Ishikawa (cell line): ENCODE data around the gene LDAF1.

ENCODE experiments used
- CEBPB ChIP-seq: IDR thresholded peaks from 2 replicates; pipeline ENCODE4 v1.6.1; 2012
- CREB1 ChIP-seq: IDR thresholded peaks from 2 replicates; pipeline ENCODE4 v1.6.1; 2012; ENCODE audit warnings: low read depth
- EGR1 ChIP-seq: IDR thresholded peaks from 2 replicates; pipeline ENCODE4 v1.6.1; 2012
- EP300 ChIP-seq: IDR thresholded peaks from 2 replicates; pipeline ENCODE4 v1.6.1; 2012; ENCODE audit warnings: borderline replicate concordance
- NFIC ChIP-seq: IDR thresholded peaks from 2 replicates; pipeline ENCODE4 v1.6.1; 2012
- RAD21 ChIP-seq: IDR thresholded peaks from 2 replicates; pipeline ENCODE4 v1.6.1; 2012; ENCODE audit warnings: low read depth
- TAF1 ChIP-seq: IDR thresholded peaks from 2 replicates; pipeline ENCODE4 v1.6.1; 2012; ENCODE audit warnings: low read depth, mild to moderate bottlenecking
- YY1 ChIP-seq: IDR thresholded peaks from 2 replicates; pipeline ENCODE4 v1.6.1; 2012; ENCODE audit warnings: low read depth
- TF ChIP-seq, protein P1 (sequence below): IDR thresholded peaks from 2 replicates; pipeline ENCODE4 v1.6.1; 2012
- TF ChIP-seq, protein P2 (sequence below): IDR thresholded peaks from 2 replicates; pipeline ENCODE4 v1.6.1; 2012; ENCODE audit warnings: low read depth, mild to moderate bottlenecking

DNA sequence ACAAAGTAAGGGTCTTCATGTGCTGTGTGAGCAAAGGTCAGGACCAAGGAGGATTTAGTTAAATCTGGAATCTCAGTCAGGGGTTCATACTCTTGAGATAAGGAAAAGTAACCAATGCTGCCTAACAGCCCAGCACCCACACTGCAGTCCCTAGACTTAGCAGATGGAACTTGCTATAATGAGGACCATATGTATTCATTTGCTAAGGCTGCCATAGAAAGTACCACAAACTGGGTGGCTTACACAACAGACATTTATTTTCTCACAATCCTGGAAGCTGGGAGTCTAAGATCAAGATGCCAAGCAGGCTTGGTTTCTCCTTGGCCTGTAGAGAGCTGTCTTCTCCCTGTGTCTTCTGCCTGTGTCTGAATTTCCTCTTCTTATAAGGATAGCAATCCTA lies 32.1 kb downstream of the LDAF1 start:
- TF ChIP-seq EGR1 (no peak), EP300 (no peak), RAD21 (no peak), YY1 (no peak), TAF1 (no peak), CEBPB (no peak), CREB1 (no peak), NFIC (no peak)
- TF ChIP-seq, protein P1, sequence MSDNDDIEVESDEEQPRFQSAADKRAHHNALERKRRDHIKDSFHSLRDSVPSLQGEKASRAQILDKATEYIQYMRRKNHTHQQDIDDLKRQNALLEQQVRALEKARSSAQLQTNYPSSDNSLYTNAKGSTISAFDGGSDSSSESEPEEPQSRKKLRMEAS: no peak
- TF ChIP-seq, protein P2, sequence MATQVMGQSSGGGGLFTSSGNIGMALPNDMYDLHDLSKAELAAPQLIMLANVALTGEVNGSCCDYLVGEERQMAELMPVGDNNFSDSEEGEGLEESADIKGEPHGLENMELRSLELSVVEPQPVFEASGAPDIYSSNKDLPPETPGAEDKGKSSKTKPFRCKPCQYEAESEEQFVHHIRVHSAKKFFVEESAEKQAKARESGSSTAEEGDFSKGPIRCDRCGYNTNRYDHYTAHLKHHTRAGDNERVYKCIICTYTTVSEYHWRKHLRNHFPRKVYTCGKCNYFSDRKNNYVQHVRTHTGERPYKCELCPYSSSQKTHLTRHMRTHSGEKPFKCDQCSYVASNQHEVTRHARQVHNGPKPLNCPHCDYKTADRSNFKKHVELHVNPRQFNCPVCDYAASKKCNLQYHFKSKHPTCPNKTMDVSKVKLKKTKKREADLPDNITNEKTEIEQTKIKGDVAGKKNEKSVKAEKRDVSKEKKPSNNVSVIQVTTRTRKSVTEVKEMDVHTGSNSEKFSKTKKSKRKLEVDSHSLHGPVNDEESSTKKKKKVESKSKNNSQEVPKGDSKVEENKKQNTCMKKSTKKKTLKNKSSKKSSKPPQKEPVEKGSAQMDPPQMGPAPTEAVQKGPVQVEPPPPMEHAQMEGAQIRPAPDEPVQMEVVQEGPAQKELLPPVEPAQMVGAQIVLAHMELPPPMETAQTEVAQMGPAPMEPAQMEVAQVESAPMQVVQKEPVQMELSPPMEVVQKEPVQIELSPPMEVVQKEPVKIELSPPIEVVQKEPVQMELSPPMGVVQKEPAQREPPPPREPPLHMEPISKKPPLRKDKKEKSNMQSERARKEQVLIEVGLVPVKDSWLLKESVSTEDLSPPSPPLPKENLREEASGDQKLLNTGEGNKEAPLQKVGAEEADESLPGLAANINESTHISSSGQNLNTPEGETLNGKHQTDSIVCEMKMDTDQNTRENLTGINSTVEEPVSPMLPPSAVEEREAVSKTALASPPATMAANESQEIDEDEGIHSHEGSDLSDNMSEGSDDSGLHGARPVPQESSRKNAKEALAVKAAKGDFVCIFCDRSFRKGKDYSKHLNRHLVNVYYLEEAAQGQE: no peak
